Hematopoietic multipotent progenitor cell treated with erythropoietin and hydrocortisone succinate and interleukin-3 and kit ligand, for 15 days (in vitro differentiated cells): Measurements from ENCODE around the gene OSBP2.
"Not testable (repeated sequence)": the region's sequence is repeated elsewhere in the genome, so short reads cannot be mapped to it uniquely, and the experiment has no call there.

Source experiments
- DNase-seq: peaks from one replicate; pipeline ENCODE4 v3.0.0-alpha.2; 2015; ENCODE audit warnings: low spot score

The OSBP2 gene

GRCh38 chr22:30718938-30719337 is 24.3 kb downstream of the OSBP2 start:
- no peak for DNase-seq

- no peak for DNase-seq
Observed at GRCh38 chr22:30720263-30720837, 25.7 kb downstream of the OSBP2 start.

GRCh38 chr22:30721741-30722140 is 27.1 kb downstream of the OSBP2 start:
- DNase-seq: no peak

- DNase-seq: peak; percentile 83
Observed at GRCh38 chr22:30728826-30729225, 34.2 kb downstream of the OSBP2 start.

DNA sequence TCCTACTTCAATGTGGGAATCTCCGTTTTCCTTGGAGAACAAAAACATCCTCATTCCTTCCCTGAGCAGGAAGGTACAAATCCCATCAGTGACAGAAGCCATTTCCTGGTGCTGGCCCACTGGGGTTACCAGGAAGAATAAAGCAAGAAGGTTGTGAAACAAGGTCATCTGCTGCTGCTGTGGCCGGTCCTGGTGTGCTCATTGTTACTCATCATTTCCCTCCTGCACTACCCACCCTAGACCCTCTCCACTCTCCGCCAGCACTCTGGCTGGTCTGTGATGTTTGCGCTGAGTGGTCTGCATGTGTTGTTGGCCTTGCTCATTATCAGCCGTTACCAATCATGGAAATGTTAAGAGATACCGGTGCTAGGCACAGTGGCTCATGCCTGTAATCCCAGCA is 37.0 kb downstream of the OSBP2 start:
- DNase-seq: no peak

DNA sequence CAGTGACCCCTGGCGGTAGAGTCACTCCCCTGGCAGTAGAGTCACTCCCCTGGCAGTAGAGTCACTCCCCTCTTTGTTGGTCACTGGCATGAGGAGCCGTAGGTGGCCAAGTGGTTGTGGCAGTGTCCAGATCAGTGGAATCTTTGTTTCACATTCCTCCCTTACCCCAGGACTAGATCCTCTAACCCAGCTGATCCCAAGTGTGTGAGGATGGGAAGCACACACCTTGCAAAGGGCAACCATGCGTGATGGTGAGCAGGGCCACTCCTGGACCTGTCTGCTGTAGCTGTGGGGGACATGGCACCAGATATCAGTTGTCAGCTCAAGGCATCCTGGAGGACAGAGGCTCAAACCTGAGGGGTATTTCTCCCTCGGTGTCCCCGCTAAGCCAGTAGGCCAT is 37.8 kb downstream of the OSBP2 start:
- DNase-seq: no peak

DNA sequence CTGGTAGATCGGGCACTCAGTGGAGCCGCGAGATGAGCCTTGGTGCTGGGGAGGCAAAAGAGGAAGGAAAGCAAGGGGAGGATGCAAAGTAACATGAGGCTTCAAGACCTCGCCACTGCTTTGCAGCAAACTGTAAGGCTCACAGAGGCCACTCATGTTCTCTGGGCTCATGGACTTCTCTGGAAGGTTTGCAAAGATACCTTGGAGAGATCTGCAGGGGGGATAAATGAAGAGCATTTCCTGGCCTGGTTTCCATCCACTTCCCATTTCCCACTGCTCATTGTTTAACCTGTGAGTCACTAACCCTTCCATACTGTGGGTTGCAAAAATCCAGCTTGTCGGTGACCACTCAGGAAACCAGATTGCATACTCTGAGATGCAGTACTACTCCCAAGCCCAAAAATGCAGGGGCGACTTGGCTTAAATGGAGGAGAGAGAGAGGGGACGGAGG is 38.5 kb downstream of the OSBP2 start:
- no peak for DNase-seq

GRCh38 chr22:30740007-30740406 is 45.3 kb downstream of the OSBP2 start:
- not testable (repeated sequence) for DNase-seq

GRCh38 chr22:30740511-30740910 is 45.8 kb downstream of the OSBP2 start:
- DNase-seq: not testable (repeated sequence)

- DNase-seq: no peak
Observed at GRCh38 chr22:30742291-30743256, 47.9 kb downstream of the OSBP2 start.

- no peak for DNase-seq
Observed at GRCh38 chr22:30743257-30744020, 48.8 kb downstream of the OSBP2 start.

- DNase-seq: no peak
Observed at GRCh38 chr22:30744224-30744623, 49.5 kb downstream of the OSBP2 start.

- DNase-seq: no peak
Observed at GRCh38 chr22:30747493-30747892, 52.8 kb downstream of the OSBP2 start.

DNA sequence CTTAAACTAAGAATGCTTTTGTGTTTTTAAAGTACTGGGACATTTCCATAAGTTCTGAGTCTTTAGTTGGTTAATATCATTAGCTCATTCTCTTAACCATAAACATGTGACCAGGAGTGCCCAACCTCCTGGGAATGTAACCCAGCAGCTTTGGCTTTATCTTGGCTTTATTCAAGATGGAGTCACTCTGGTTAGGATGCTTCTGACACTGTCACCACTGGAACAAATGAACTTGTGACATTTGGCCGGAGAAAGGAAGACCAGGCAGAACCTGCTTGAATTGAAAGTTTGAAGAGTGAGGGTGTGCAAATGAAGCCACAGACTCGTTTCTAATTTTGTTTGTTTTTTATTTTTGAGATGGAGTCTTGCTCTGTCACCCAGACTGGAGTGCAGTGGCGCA is 54.6 kb downstream of the OSBP2 start:
- DNase-seq: no peak

- DNase-seq: no peak
Observed at GRCh38 chr22:30749849-30750248, 55.2 kb downstream of the OSBP2 start.

- DNase-seq: no peak
Observed at GRCh38 chr22:30751529-30751928, 56.9 kb downstream of the OSBP2 start.

DNA sequence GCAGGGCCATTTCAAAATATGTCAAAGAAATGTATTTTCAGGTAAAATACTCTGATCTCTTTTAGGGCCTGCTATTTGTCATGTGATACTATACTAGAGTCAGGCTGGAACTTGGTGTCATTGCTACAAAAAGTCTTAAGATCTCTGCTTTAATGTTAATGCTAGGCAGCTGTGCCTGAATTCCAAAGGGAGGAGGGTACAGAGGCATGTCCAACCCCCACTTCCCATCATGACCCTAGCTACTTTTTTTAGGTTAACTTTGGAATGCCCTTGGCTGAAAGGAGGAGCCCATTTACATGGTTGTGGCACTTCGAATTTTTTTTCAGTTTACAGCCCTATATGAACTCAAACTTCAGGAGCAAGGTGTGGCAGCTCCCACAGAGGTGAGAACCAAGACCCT is 58.1 kb downstream of the OSBP2 start:
- DNase-seq: no peak

DNA sequence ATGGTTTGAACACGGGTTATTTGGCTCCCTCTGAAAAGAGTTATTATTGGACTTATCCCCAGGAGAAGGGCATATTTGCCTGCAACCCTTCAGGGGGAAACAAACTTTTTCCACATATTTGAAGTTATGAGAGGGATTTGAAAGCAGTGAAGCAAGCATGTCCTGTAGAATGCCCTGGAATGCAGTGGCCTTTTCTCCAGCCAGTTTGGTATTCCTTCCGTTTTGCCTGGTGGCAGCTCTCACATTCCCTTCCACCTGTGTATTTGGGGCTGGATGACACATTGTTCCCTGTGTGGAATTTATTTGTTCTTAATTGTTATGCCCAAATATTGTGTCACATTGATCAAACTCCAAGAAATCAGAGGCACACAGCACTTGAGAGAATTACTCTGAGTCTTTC is 59.0 kb downstream of the OSBP2 start:
- no peak for DNase-seq

DNA sequence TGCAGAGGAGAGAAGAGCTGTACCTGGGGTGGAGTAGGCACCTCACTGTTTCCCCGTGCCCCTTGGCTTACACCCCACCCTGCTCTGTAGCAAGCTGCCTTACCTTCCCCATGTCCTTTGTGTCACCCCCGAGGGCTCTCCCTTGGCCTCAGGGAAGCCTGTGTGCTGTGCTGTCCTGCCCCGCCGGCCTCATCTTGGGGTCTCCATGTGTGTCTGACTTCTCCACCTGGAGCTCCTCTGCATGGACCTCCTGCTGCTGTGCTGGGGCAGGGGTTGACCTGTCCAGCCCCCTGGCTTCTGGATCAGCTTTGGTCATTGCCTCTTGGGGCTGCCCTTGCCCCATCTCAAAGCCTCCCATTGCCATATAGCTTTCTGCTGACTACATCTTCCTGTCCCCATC is 59.8 kb downstream of the OSBP2 start:
- DNase-seq: no peak

- peak; percentile 74 for DNase-seq
Observed at GRCh38 chr22:30754971-30755758, 60.5 kb downstream of the OSBP2 start.

DNA sequence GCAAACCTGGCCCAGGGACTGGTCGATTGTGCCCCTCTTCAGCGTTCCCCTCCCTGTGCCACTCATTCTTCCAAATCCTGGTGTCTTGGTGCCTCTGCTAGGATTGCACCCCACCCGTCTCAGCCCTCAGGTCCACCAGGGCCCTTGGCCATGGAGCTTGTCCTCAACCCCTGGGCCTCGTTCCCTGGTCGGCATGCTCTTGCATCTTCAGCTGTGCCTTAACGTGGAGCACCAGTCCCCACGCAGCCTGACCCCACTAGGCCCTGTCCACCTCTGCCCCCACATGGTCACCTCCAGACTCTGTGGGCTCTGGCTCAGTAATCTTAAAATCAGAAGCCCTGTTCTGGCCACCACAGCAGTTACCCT is 61.1 kb downstream of the OSBP2 start:
- DNase-seq: no peak
